Astrocyte (in vitro differentiated cells and primary cell): ENCODE measurements around the gene SAXO2. TPM values are rescaled to one million over a fixed set of nuclear protein-coding genes. Genes with fewer than 3 reads are reported as not detected.
"Not testable (repeated sequence)": the region's sequence is repeated elsewhere in the genome, so short reads cannot be mapped to it uniquely, and the experiment has no call there.

Source experiments
- DNase-seq: peaks from one replicate; pipeline ENCODE4 v3.0.0-alpha.2; 2010; ENCODE audit warnings: low read depth
- FAIRE-seq: peaks from 2 replicates; lab custom pipeline; 2011; peaks lifted over from hg19 to GRCh38; lab: Jason Lieb, UNC
- H2AFZ ChIP-seq: 2 replicates; pipeline ENCODE4 v1.6.0; 2012; ENCODE audit warnings: low read depth, low read length, inconsistent platforms
- H3K27ac ChIP-seq: 2 replicates; pipeline ENCODE4 v1.5.1; 2011; ENCODE audit warnings: low read depth, low read length, inconsistent platforms
- H3K27me3 ChIP-seq: 2 replicates; pipeline ENCODE4 v1.6.0; 2011; ENCODE audit warnings: low read length, inconsistent platforms; ENCODE audit not compliant: insufficient read depth
- H3K36me3 ChIP-seq: 2 replicates; pipeline ENCODE4 v1.5.1; 2011; ENCODE audit warnings: low read length, inconsistent platforms; ENCODE audit not compliant: insufficient read depth
- H3K4me1 ChIP-seq: 2 replicates; pipeline ENCODE4 v1.5.1; 2011; ENCODE audit warnings: low read length, inconsistent platforms; ENCODE audit not compliant: insufficient read depth
- H3K4me2 ChIP-seq: 2 replicates; pipeline ENCODE4 v1.6.0; 2012; ENCODE audit warnings: low read length, inconsistent platforms
- H3K4me3 ChIP-seq: 2 replicates; pipeline ENCODE4 v1.5.1; 2011; ENCODE audit warnings: low read depth, mild to moderate bottlenecking, low read length, inconsistent platforms; ENCODE audit not compliant: insufficient read depth
- H3K79me2 ChIP-seq: 2 replicates; pipeline ENCODE4 v1.6.0; 2012; ENCODE audit warnings: mild to moderate bottlenecking, low read length, inconsistent platforms; ENCODE audit not compliant: insufficient read depth
- H3K9ac ChIP-seq: 2 replicates; pipeline ENCODE4 v1.6.0; 2012; ENCODE audit warnings: mild to moderate bottlenecking, low read length, inconsistent platforms
- H3K9me3 ChIP-seq: 2 replicates; pipeline ENCODE4 v1.5.1; 2012; ENCODE audit warnings: low read depth, mild to moderate bottlenecking, low read length, inconsistent platforms; ENCODE audit not compliant: insufficient read depth
- H4K20me1 ChIP-seq: 2 replicates; pipeline ENCODE4 v1.6.0; 2012; ENCODE audit warnings: low read length, inconsistent platforms; ENCODE audit not compliant: insufficient read depth
- H3K27ac Mint-ChIP-seq: one replicate; pipeline ENCODE4 v1.8.0; 2021; ENCODE audit warnings: mild to moderate bottlenecking, mixed read lengths; ENCODE audit not compliant: unreplicated experiment
- H3K27me3 Mint-ChIP-seq: one replicate; pipeline ENCODE4 v1.8.0; 2021; ENCODE audit warnings: low read depth, mixed read lengths; ENCODE audit not compliant: unreplicated experiment
- H3K36me3 Mint-ChIP-seq: one replicate; pipeline ENCODE4 v1.8.0; 2021; ENCODE audit warnings: low read depth, mixed read lengths; ENCODE audit not compliant: unreplicated experiment
- H3K4me1 Mint-ChIP-seq: one replicate; pipeline ENCODE4 v1.8.0; 2021; ENCODE audit warnings: low read depth, mixed read lengths; ENCODE audit not compliant: unreplicated experiment
- H3K4me3 Mint-ChIP-seq: one replicate; pipeline ENCODE4 v1.8.0; 2021; ENCODE audit warnings: mild to moderate bottlenecking, moderate library complexity, mixed read lengths; ENCODE audit not compliant: unreplicated experiment
- H3K9me3 Mint-ChIP-seq: one replicate; pipeline ENCODE4 v1.8.0; 2021; ENCODE audit warnings: mild to moderate bottlenecking, mixed read lengths; ENCODE audit not compliant: unreplicated experiment
- CTCF ChIP-seq: IDR thresholded peaks from 2 replicates; pipeline ENCODE4 v1.5.1; 2011; ENCODE audit warnings: low read depth, mild to moderate bottlenecking, inconsistent platforms, low read length, moderate library complexity; ENCODE audit not compliant: insufficient read depth
- EZH2 ChIP-seq: IDR thresholded peaks from 2 replicates; pipeline ENCODE4 v1.6.1; 2012; ENCODE audit warnings: mild to moderate bottlenecking, low read length, inconsistent platforms; ENCODE audit not compliant: insufficient read depth
- total RNA-seq: library from RNA; stranded (reverse); gene quantifications from 2 replicates; pipeline ENCODE4 v1.2.1, GENCODE V29; 2021

The SAXO2 gene
- total RNA-seq, 1 donor from 2014 or later, result 1.2 TPM

GRCh38 chr15:82307714-82308081 lies 45.1 kb downstream of the SAXO2 start:
- no peaks in the 10 kb centered on the region for H3K36me3 Mint-ChIP-seq
- H3K9me3 Mint-ChIP-seq, result peaks cover 2% of the 10 kb centered on the region
- H3K27ac Mint-ChIP-seq, result no peak overlapping the region
- Histone ChIP-seq H3K4me2 (no peak overlapping the region), H2AFZ (no peak overlapping the region), H3K27ac (no peak overlapping the region), H3K27me3 (no peaks in the 10 kb centered on the region), H4K20me1 (no peaks in the 10 kb centered on the region), H3K9ac (no peak overlapping the region), H3K9me3 (no peaks in the 10 kb centered on the region), H3K4me1 (no peaks in the 10 kb centered on the region), H3K79me2 (no peaks in the 10 kb centered on the region), H3K36me3 (no peaks in the 10 kb centered on the region), H3K4me3 (no peak overlapping the region)
- no peak overlapping the region for H3K4me3 Mint-ChIP-seq
- peaks cover 4% of the 10 kb centered on the region for H3K4me1 Mint-ChIP-seq
- DNase-seq, result no peak
- peaks cover 17% of the 10 kb centered on the region for H3K27me3 Mint-ChIP-seq
- no peak for TF ChIP-seq EZH2
- TF ChIP-seq CTCF, result no peak
- no peak for FAIRE-seq

GRCh38 chr15:82309802-82310201 lies 47.2 kb downstream of the SAXO2 start:
- no peaks in the 10 kb centered on the region for H3K9me3 ChIP-seq
- peaks cover 8% of the 10 kb centered on the region for H3K27me3 Mint-ChIP-seq
- H3K9ac ChIP-seq, result no peak overlapping the region
- peaks cover 8% of the 10 kb centered on the region for H3K4me1 Mint-ChIP-seq
- peaks cover 2% of the 10 kb centered on the region for H3K9me3 Mint-ChIP-seq
- H3K27ac Mint-ChIP-seq, result no peak overlapping the region
- H3K4me1 ChIP-seq, result no peaks in the 10 kb centered on the region
- H4K20me1 ChIP-seq, result no peaks in the 10 kb centered on the region
- H3K27me3 ChIP-seq, result no peaks in the 10 kb centered on the region
- no peak for DNase-seq
- TF ChIP-seq EZH2 (no peak), CTCF (no peak)
- no peaks in the 10 kb centered on the region for H3K36me3 ChIP-seq
- H3K4me3 ChIP-seq, result no peak overlapping the region
- H3K36me3 Mint-ChIP-seq, result no peaks in the 10 kb centered on the region
- no peak for FAIRE-seq
- H3K27ac ChIP-seq, result no peak overlapping the region
- no peak overlapping the region for H2AFZ ChIP-seq
- H3K4me2 ChIP-seq, result no peak overlapping the region
- H3K79me2 ChIP-seq, result no peaks in the 10 kb centered on the region
- no peak overlapping the region for H3K4me3 Mint-ChIP-seq

- H3K4me1 ChIP-seq, H3K27me3 ChIP-seq, H3K36me3 ChIP-seq, H3K4me3 ChIP-seq, H3K9me3 Mint-ChIP-seq, H3K4me2 ChIP-seq, H3K36me3 Mint-ChIP-seq, H2AFZ ChIP-seq, FAIRE-seq, H3K79me2 ChIP-seq, H4K20me1 ChIP-seq, H3K27ac ChIP-seq, H3K27me3 Mint-ChIP-seq, H3K4me3 Mint-ChIP-seq, H3K9ac ChIP-seq, H3K4me1 Mint-ChIP-seq, H3K9me3 ChIP-seq, H3K27ac Mint-ChIP-seq, DNase-seq: not testable (repeated sequence)
These were observed 48.7 kb downstream of the SAXO2 start for GRCh38 chr15:82311321-82311720.
